Measurements from ENCODE around the gene GRK6.

The GRK6 gene

GRCh38 chr5:177440211-177440989 lies 13.9 kb downstream of the GRK6 start:
- DNase-seq (ENCODE audit: low read depth) = no peak

DNA sequence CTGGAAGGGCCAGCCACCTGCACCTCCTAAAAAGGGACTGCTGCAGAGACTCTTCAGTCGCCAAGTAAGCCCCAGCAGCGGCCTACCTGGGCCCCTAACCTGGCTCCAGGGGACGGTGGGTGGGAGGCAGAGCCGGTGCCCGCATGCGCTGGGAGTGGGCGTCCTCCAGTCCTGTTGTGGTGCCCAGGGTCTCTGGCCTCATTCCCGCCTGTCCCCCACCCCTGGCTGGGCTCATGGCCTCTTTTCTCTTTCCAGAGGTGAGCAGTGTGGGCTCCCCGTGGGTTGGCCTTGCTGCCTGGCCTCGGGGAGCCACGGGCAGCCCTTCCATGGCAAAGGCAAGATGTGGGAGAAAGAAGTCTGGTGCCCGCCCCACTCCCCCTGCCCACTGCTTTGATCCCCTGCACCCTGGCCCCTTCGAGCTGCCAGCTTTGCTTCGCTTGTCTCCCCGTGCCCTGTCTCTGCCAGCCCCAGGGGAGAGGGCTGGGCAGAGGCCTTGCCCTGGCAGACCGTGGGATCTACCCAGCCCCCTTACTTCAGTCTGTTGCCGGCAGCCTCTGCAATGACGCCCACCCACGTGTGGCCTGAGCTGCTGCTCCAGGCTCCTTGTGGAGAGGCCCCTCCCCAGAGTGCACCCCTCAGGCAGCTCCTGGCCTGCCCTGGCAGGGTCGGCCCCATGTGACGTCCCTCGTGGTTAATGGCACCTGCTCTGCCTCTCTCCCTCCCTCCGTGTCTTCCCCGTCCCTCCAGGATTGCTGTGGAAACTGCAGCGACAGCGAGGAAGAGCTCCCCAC lies 14.7 kb downstream of the GRK6 start:
- no peak for DNase-seq (ENCODE audit: low read depth)

DNA sequence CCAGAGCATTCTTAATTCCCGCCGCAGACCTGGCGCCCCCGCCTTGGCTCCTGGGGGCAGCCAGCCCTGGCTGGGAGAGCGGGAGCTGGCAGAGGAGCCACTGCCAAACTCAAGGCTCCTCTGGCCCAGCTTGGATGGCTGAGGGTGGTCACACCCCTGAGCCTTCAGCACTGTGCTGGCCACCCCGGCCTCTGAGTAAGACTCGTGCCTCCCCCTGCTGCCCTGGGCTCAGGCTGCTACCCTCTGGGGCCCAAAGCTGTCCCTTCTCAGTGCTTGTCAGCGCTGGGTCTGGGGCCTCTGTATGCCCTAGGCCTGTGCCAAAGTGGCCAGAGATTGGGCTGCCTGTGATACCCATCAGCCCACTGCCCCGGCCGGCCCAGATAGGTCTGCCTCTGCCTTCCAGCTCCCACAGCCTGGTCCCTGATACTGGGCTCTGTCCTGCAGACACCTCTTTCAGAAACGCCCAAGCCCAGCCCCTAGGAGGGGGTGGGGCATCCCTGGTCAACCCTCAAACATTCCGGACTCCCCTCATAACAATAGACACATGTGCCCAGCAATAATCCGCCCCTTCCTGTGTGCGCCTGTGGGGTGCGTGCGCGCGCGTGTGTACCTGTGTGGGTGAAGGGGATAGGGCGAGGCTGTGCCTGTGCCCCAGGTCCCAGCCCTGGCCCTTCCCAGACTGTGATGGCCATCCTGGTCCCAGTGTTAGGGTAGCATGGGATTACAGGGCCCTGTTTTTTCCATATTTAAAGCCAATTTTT lies 15.8 kb downstream of the GRK6 start:
- no peak for DNase-seq (ENCODE audit: low read depth)

DNA sequence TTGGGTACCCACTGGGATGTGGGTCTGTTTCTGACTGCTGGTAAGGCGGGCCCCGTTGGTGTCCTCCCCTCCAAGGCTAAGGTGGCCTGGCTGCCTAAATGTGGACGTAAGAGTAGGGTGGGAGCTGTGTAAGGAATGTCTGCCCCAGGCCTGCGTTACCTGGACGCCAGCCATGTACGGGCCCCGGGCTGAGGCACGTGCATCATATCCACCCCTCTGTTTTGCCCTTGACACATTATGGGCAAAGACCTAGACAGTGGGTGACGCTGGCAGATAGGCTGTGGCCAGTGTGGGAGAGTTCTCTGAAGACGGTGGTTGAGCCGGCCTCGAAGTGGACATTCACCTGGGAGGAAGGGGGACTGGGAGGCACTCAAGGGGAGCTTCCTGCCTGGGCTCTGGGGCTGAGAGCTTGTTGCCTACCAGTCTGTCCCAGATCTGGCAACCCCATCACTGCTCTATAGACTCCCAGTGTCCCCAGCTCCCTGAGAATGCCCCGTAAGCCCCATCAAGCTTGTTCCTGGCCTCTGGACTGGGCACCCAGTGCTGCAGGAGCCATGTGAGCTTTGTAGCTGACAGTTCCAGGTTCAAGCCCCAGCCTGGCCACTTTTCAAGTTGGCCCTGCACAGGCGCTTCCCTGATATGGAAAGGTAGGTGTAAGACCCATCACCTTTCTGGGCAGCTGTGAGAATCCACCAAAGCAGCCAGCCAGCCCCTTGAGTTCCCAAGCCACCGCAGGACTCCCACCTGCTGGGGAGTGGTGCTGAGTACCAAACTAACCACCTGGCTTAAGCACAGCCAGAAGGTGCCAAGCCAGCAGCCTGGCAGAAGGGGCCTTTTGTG lies 16.9 kb downstream of the GRK6 start:
- DNase-seq (ENCODE audit: low read depth) = no peak

- no peak for DNase-seq (ENCODE audit: low read depth)
These were observed 17.9 kb downstream of the GRK6 start for GRCh38 chr5:177444106-177445051.

GRCh38 chr5:177445052-177445916 lies 18.8 kb downstream of the GRK6 start:
- no peak for DNase-seq (ENCODE audit: low read depth)

- no peak for DNase-seq (ENCODE audit: low read depth)
These were observed 19.4 kb downstream of the GRK6 start for GRCh38 chr5:177445917-177446199.

GRCh38 chr5:177446200-177447065 lies 20.0 kb downstream of the GRK6 start, which contains the start of gene PRR7:
TSS of gene PRR7 (plus strand) at chr5:177446814. CDS start at chr5:177455068, 8,254 bp downstream.
- DNase-seq (ENCODE audit: low read depth) = no peak

GRCh38 chr5:177447066-177447610 lies 20.7 kb downstream of the GRK6 start:
- DNase-seq (ENCODE audit: low read depth) = no peak

DNA sequence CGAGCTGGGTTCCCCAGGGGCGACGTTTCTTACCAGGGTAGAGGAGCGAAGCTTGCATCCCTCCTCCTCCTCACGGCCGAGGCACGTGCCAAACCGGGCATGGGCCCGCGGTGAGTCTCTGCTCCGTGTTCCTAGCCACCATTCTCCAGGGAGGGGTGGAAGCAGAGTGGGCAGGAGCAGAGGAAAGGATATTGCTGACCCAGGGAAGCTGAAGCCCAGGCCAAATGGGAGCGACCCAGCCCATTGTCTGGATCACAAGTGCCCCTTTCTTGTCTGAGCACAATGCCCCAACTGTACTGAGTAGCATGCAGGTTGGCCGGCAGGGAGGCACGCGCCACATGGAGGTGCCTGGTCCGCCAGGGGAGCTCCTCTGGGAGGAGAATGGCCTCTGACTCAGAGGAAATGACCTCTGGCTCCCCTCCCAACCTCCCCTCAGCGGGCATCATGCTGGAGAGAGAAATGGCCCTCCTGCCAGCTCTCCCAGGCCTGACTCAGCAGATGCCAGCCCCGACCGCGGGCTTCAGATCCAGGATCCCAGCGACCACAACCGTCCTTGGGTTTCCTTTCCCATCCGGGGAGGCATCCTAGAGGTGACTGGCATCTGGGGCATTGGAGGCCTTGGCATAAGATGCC lies 21.3 kb downstream of the GRK6 start:
- DNase-seq (ENCODE audit: low read depth) = peak; percentile 75

- DNase-seq (ENCODE audit: low read depth) = no peak
These were observed 21.9 kb downstream of the GRK6 start for GRCh38 chr5:177448244-177448950.

- no peak for DNase-seq (ENCODE audit: low read depth)
These were observed 22.9 kb downstream of the GRK6 start for GRCh38 chr5:177449140-177450061.

- DNase-seq (ENCODE audit: low read depth) = no peak
These were observed 24.4 kb downstream of the GRK6 start for GRCh38 chr5:177450667-177451424.

DNA sequence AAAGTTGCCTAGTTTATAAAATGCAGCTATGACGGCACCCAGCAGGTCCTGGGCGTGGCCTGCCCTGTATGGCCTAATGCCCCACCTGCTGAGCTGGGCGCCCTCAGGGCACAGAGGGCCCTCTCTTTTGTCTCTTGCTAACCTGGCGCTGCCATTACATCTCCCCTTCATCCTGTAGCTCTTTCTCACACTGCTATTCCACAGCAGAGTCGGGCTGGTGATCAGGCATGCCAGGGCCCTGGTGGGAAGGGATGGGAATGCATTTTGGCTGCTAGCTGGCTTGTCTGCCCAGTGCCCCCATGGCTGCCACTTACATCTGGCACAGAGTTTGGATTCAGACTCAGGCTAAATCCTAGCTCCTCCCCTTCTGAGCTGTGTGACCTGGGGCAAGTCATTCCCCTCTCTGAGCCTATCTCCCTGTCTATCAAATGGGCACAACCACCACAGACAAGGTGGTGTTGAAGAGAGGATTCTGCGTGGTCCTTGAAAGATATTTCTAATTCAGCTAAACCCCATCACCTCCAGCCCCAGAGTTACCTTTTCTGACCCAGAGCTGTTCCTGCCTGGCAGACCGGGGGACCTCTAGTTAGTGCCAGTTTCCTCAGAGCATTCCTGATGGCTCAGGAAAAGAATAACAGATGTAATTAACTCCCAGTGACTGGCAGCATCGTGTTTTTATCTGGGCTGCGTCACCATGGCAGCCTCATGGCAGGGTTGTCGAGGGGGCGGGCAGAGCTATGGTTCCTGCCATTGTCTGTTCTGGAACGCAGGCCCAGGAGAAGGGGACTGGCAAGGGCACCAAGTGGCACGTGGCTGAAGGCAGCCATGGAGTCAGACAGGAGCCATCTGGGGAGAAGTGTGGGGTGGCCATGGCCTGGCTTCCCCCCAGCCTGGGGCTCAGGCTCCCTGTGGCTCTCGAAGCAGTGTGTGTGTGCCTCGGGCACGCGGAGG lies 26.5 kb downstream of the GRK6 start:
- DNase-seq (ENCODE audit: low read depth) = no peak

Measured in HS-27A (cell line).